H1 (cell line): ENCODE results near the gene CDC26.

Experiments used
- CHD2 ChIP-seq: IDR thresholded peaks from 2 replicates; pipeline ENCODE4 v1.6.1; 2012; ENCODE audit warnings: low read length, improper control_type of control experiment
- CHD7 ChIP-seq: fragments of 300-600 bp; sonication (generic); IDR thresholded peaks from 2 replicates; pipeline ENCODE4 v1.7.1; 2012; ENCODE audit warnings: low read length, moderate library complexity, mild to moderate bottlenecking, inconsistent platforms; ENCODE audit not compliant: insufficient replicate concordance
- MAFK ChIP-seq: IDR thresholded peaks from 2 replicates; pipeline ENCODE4 v1.6.1; 2012; ENCODE audit warnings: low read depth, mild to moderate bottlenecking, improper control_type of control experiment, low read length
- MAX ChIP-seq: IDR thresholded peaks from 2 replicates; pipeline ENCODE4 v1.6.1; 2012; ENCODE audit warnings: inconsistent platforms
- POLR2A ChIP-seq, 2 experiments: IDR thresholded peaks; 1 replicate in 1 of 2; 2 replicates in 1 of 2; pipeline ENCODE4 v1.6.1; 2011; ENCODE audit warnings: low read depth in 2 of 2, low read length in 2 of 2, mild to moderate bottlenecking in 2 of 2; ENCODE audit errors: control extremely low read depth in 1 of 2
- RAD21 ChIP-seq, 2 experiments: IDR thresholded peaks in 1 of 2; conservative IDR thresholded peaks in 1 of 2; 2 replicates each; pipeline ENCODE4 v1.6.1; 2011; ENCODE audit warnings: low read depth in 2 of 2, low read length in 2 of 2, improper control_type of control experiment in 1 of 2, inconsistent platforms in 1 of 2, mild to moderate bottlenecking in 1 of 2, moderate library complexity in 1 of 2
- SIX5 ChIP-seq: IDR thresholded peaks from 2 replicates; pipeline ENCODE4 v1.6.1; 2011; ENCODE audit warnings: mild to moderate bottlenecking, low read depth, low read length
- SUZ12 ChIP-seq: fragments of 200-600 bp; sonication (generic); IDR thresholded peaks from 2 replicates; pipeline ENCODE4 v1.6.1; 2012; ENCODE audit warnings: mild to moderate bottlenecking, inconsistent platforms, low read length, moderate library complexity, mixed read lengths
- YY1 ChIP-seq: IDR thresholded peaks from 2 replicates; pipeline ENCODE4 v1.6.1; 2011; ENCODE audit warnings: low read depth, mild to moderate bottlenecking, low read length
- ZNF274 ChIP-seq: IDR thresholded peaks from 2 replicates; pipeline ENCODE4 v1.7.0; 2012; ENCODE audit warnings: low read length, borderline replicate concordance; ENCODE audit errors: extremely low read depth
- TF ChIP-seq, protein P1 (sequence below), 3 experiments: IDR thresholded peaks; 1 replicate in 2 of 3; 2 replicates in 1 of 3; pipeline versions ENCODE4 v1.5.1 to v1.6.1; 2011; ENCODE audit warnings: low read length in 3 of 3, mild to moderate bottlenecking in 3 of 3, inconsistent platforms in 2 of 3, low read depth in 1 of 3, moderate library complexity in 1 of 3; ENCODE audit not compliant: insufficient read depth in 1 of 3; ENCODE audit errors: control extremely low read depth in 1 of 3

- no peak for TF ChIP-seq YY1
- TF ChIP-seq SIX5: no peak
- TF ChIP-seq MAFK: no peak
- TF ChIP-seq, protein P1, sequence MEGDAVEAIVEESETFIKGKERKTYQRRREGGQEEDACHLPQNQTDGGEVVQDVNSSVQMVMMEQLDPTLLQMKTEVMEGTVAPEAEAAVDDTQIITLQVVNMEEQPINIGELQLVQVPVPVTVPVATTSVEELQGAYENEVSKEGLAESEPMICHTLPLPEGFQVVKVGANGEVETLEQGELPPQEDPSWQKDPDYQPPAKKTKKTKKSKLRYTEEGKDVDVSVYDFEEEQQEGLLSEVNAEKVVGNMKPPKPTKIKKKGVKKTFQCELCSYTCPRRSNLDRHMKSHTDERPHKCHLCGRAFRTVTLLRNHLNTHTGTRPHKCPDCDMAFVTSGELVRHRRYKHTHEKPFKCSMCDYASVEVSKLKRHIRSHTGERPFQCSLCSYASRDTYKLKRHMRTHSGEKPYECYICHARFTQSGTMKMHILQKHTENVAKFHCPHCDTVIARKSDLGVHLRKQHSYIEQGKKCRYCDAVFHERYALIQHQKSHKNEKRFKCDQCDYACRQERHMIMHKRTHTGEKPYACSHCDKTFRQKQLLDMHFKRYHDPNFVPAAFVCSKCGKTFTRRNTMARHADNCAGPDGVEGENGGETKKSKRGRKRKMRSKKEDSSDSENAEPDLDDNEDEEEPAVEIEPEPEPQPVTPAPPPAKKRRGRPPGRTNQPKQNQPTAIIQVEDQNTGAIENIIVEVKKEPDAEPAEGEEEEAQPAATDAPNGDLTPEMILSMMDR (IDR thresholded peaks at IDR 0.05; ENCODE audit: control extremely low read depth in 1 of 3, insufficient read depth in 1 of 3, low read depth in 1 of 3, low read length in 3 of 3): no peak
- TF ChIP-seq POLR2A (IDR thresholded peaks at IDR 0.05; ENCODE audit: control extremely low read depth in 1 of 2, low read depth in 2 of 2, low read length in 2 of 2): no peak
- TF ChIP-seq MAX: no peak
- TF ChIP-seq RAD21 (IDR thresholded peaks at IDR 0.05 in 1 of 2, conservative IDR thresholded peaks at IDR 0.05 in 1 of 2; ENCODE audit: low read depth in 2 of 2, low read length in 2 of 2): no peak
- TF ChIP-seq SUZ12: no peak
- TF ChIP-seq CHD7: no peak
- no peak for TF ChIP-seq CHD2
- TF ChIP-seq ZNF274: no peak
Observed at GRCh38 chr9:113315231-113315630, 39.9 kb upstream of the CDC26 start.
